Measurements from ENCODE around the gene TMEFF1. TPM values are rescaled to one million over a fixed set of nuclear protein-coding genes. Genes with fewer than 3 reads are reported as not detected.
A peak's percentile ranks its signal among the peaks of the same experiment; 100 is the strongest.

The TMEFF1 gene
- total RNA-seq, 1 experiment from 2014 or later: 65.5 TPM

GRCh38 chr9:100521282-100521681 lies 48.3 kb downstream of the TMEFF1 start:
- Histone ChIP-seq H2AFZ (ENCODE audit: low read length) (no peak overlapping the region), H2BK15ac (ENCODE audit: low read depth, low read length) (no peak overlapping the region), H4K8ac (replicated peaks; ENCODE audit: insufficient read length, low read depth, low read length) (no peak overlapping the region), H2BK120ac (ENCODE audit: low read depth, low read length, poor library complexity, severe bottlenecking) (no peak overlapping the region), H2BK12ac (ENCODE audit: insufficient read length, low read depth, low read length) (no peak overlapping the region), H3K18ac (ENCODE audit: insufficient read length, low read depth, low read length) (no peak overlapping the region), H3T11ph (ENCODE audit: low read length) (no peak overlapping the region), H3K14ac (ENCODE audit: insufficient read depth, low read length) (no peak overlapping the region), H3K23me2 (ENCODE audit: insufficient read length, low read depth, low read length, poor library complexity, severe bottlenecking) (no peaks in the 10 kb centered on the region), H4K20me1 (ENCODE audit: control insufficient read depth, insufficient read depth, insufficient read length) (no peaks in the 10 kb centered on the region), H2BK5ac (ENCODE audit: insufficient read length, low read length) (no peak overlapping the region), H3K9ac (ENCODE audit: extremely low read depth, insufficient read length, low read length) (no peak overlapping the region), H4K91ac (ENCODE audit: insufficient read length, low read depth, low read length) (no peak overlapping the region), H3K56ac (ENCODE audit: insufficient read length, low read depth, low read length) (no peak overlapping the region), H3K4ac (ENCODE audit: low read depth, low read length) (no peak overlapping the region), H3K23ac (ENCODE audit: insufficient read length, low read depth, low read length) (no peak overlapping the region), H3K4me1 (ENCODE audit: insufficient read depth, low read length) (no peaks in the 10 kb centered on the region), H2AK5ac (ENCODE audit: insufficient read length, low read length) (no peak overlapping the region), H3K79me2 (ENCODE audit: insufficient read depth, low read length) (no peaks in the 10 kb centered on the region; the same call in 1 of the 2 replicates), H2BK20ac (ENCODE audit: low read depth, low read length, poor library complexity, severe bottlenecking) (no peak overlapping the region), H3K4me2 (ENCODE audit: insufficient read depth, insufficient read length, low read length) (no peak overlapping the region), H3K79me1 (ENCODE audit: insufficient read depth, low read depth, low read length, poor library complexity, severe bottlenecking) (no peaks in the 10 kb centered on the region), H3K27me3 (ENCODE audit: insufficient read depth, low read length) (no peaks in the 10 kb centered on the region), H4K5ac (ENCODE audit: insufficient read length, low read depth, low read length) (no peak overlapping the region), H3K27ac (ENCODE audit: insufficient read length, low read depth, low read length) (no peak overlapping the region), H3K9me3 (ENCODE audit: control insufficient read depth, low read depth, low read length) (no peaks in the 10 kb centered on the region)
- no CpG with 5 or more reads among the region's 3 CpGs for WGBS (ENCODE audit: extremely low coverage, insufficient read length, low lambda C conversion rate)
- Mint-ChIP-seq H3K27me3 (ENCODE audit: low read depth) (no peaks in the 10 kb centered on the region), H3K27ac (peak overlapping the region in 1 of 3 experiments; percentile 10; a peak in 2 of 7 replicates), H3K4me3 (no peak overlapping the region), H3K4me1 (peaks cover 3 to 6% of the 10 kb centered on the region in 2 experiments; a peak in 2 of 4 replicates), H3K36me3 (ENCODE audit: insufficient read depth in 1 of 3, low read depth in 3 of 3) (peaks cover 58 to 90% (median 79%) of the 10 kb centered on the region in 3 experiments), H3K9me3 (peaks cover 2% of the 10 kb centered on the region in 2 experiments; a peak in 4 of 5 replicates)
- DNase-seq: no peak
- no peak for TF ChIP-seq CTCF (conservative IDR thresholded peaks at IDR 0.05)
